ENCODE data around the gene FAM204A. TPM values are rescaled to one million over a fixed set of nuclear protein-coding genes. Genes with fewer than 3 reads are reported as not detected.
A peak's percentile ranks its signal among the peaks of the same experiment; 100 is the strongest.

Gene FAM204A
- polyA plus RNA-seq (2011; rRNA removed) (23.1 and 37.6 TPM in 2 replicates), polyA minus RNA-seq (2011; rRNA and poly(A)+ RNA removed) (17.8 and 29.0 TPM in 2 replicates)

DNA sequence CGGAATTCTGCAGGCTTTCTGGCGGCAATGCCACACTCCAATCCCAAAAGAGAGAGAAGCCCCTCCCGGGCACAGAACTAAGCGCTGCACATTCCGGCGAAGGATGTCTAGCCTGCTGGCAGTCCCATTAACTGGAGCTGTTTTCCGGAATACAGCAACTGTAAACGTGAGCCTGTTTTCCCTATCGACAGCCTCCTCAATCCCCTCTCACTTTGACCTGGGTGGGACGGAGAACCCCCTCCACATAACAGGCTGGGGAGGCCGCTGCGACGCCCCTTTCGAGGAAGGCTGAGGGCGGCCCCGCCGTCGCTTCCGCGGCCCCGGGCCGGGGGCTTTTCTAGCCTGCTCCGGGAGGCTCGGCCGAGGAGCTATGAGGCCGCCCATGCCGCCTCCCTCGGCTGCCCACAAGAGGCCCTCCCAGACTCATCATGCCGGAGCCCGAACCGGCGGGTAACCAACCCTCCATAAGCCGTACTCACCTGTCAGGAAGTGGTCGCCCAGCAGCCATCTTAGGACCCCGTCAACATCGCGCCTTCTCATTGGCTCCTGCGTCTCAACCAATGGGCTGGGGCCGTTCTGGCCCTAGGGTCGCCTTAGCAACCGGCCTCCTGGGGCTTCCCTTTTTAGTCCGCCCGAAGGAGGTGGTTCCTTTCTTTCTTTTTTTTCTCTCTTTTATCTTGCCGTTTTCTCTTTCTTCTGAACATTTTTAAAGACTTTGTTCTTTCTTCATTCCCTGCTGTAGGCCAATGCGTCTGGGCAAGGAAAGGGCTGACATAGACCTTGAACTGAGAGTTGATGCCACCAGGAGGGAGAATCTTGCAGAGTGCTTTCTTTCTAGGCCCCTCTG lies at the start of gene FAM204A:
TSS of gene FAM204A (minus strand) at position 534 of the 847 bp plus-strand sequence. CDS start 5,909 bp downstream, outside the sequence.
- Histone ChIP-seq H3K4me3 (ENCODE audit: low read depth, low read length) (peak within 1 kb of the TSS; percentile 89), H3K36me3 (ENCODE audit: control insufficient read depth, insufficient read depth, low read length) (no peaks in the 10 kb centered on the region), H3K27me3 (ENCODE audit: control insufficient read depth, insufficient read depth, low read length) (peaks cover 1% of the 10 kb centered on the region; the same call in 1 of the 2 replicates)
- POLR2A ChIA-PET: no interaction called here
- peak; percentile 61 for DNase-seq (ENCODE audit: low read depth)
- CTCF ChIA-PET: no interaction called here
- TF ChIP-seq, protein P1, sequence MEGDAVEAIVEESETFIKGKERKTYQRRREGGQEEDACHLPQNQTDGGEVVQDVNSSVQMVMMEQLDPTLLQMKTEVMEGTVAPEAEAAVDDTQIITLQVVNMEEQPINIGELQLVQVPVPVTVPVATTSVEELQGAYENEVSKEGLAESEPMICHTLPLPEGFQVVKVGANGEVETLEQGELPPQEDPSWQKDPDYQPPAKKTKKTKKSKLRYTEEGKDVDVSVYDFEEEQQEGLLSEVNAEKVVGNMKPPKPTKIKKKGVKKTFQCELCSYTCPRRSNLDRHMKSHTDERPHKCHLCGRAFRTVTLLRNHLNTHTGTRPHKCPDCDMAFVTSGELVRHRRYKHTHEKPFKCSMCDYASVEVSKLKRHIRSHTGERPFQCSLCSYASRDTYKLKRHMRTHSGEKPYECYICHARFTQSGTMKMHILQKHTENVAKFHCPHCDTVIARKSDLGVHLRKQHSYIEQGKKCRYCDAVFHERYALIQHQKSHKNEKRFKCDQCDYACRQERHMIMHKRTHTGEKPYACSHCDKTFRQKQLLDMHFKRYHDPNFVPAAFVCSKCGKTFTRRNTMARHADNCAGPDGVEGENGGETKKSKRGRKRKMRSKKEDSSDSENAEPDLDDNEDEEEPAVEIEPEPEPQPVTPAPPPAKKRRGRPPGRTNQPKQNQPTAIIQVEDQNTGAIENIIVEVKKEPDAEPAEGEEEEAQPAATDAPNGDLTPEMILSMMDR (IDR thresholded peaks at IDR 0.05; ENCODE audit: insufficient read depth, low read depth, low read length): no peak

DNA sequence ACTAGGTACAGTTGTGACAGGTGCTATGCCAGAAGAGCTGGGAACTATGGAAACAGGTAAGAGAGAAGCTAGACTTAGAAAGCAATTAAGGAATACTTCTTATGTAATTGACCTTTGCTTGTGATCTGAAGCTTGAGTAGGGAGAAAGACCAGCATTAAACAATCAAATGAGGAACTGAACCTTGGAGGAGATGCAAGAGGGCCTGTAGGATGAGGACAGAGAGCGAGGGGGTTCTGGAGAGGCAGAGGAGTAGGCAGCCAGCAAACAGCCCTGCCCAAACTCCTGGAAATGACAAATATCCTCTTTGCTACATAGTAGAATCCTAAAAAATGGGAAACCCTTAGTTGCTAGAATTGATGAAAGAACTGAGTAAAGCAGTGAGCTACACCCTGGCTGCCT lies 41.6 kb upstream of the FAM204A start:
- POLR2A ChIA-PET: no interaction called here
- Histone ChIP-seq H3K36me3 (ENCODE audit: control insufficient read depth, insufficient read depth, low read length) (no peaks in the 10 kb centered on the region), H3K4me3 (ENCODE audit: low read depth, low read length) (no peak overlapping the region), H3K27me3 (ENCODE audit: control insufficient read depth, insufficient read depth, low read length) (no peaks in the 10 kb centered on the region; the same call in 1 of the 2 replicates)
- no peak for DNase-seq (ENCODE audit: low read depth)
- TF ChIP-seq, protein P1 (IDR thresholded peaks at IDR 0.05; ENCODE audit: insufficient read depth, low read depth, low read length): no peak
- CTCF ChIA-PET: interaction anchor here (0.8 to 2.0 kb wide), 2 partner anchors 10 to 40 kb away, joined by 4 to 5 read pairs; no protein-coding TSS in a partner anchor

DNA sequence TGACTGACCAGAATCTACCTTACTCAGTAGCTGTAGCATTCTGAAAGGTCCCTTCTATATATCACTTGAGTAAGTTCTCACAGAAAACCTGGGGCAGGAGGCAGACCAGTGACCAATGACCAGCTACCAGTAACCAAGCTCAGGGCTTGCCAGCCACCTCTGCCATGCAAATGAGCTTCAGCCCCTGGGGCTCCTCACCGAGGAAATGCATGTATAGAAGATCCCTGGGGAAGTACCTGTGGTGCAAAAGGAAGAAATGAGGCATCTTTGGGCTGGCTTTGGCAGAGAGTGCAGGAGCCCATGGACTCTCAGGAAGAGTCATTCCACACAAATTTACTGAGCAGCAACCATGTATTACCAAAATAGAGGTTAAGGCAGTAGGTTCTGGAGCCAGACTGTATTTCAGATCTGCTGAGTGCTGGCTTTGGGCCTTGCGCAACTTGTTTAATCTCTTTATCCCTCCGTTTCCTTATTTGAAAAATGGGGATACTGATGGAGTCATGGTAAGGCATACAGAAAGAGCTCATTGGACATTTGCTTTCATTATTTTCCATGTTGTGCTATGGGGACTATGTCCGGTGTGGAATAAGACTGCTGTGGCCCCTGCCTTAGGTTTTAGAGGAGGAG lies 41.1 kb upstream of the FAM204A start:
- Histone ChIP-seq H3K4me3 (ENCODE audit: low read depth, low read length) (no peak overlapping the region), H3K36me3 (ENCODE audit: control insufficient read depth, insufficient read depth, low read length) (no peaks in the 10 kb centered on the region), H3K27me3 (ENCODE audit: control insufficient read depth, insufficient read depth, low read length) (no peaks in the 10 kb centered on the region; the same call in 1 of the 2 replicates)
- TF ChIP-seq, protein P1 (IDR thresholded peaks at IDR 0.05; ENCODE audit: insufficient read depth, low read depth, low read length): no peak
- ChIA-PET POLR2A (no interaction called here), CTCF (interaction anchor here (0.8 to 2.0 kb wide), 3 partner anchors 9 to 41 kb away, joined by 3 to 5 read pairs (median 4); no protein-coding TSS in a partner anchor)
- no peak for DNase-seq (ENCODE audit: low read depth)

DNA sequence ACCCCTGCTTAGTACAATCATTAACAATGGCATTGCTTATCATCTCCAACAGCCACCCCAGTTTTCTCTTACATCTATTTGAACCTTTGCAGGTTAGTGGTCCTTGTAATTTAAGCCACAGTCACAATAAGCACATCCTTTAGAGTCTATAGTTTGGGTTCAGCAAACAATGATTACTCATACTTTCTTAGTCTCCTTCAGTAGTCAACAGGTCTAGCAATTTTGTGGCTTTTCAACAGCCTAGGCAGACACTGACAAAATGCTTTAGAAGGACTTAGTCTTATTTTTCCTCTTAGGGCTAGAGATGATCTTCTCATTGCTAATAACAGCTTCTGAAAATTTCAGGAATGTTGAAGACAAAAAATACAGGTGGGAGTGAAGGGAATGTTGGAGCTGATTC lies 32.3 kb upstream of the FAM204A start:
- TF ChIP-seq, protein P1 (IDR thresholded peaks at IDR 0.05; ENCODE audit: insufficient read depth, low read depth, low read length): no peak
- Histone ChIP-seq H3K27me3 (ENCODE audit: control insufficient read depth, insufficient read depth, low read length) (no peaks in the 10 kb centered on the region), H3K4me3 (ENCODE audit: low read depth, low read length) (no peak overlapping the region), H3K36me3 (ENCODE audit: control insufficient read depth, insufficient read depth, low read length) (no peaks in the 10 kb centered on the region)
- ChIA-PET POLR2A (interaction anchor here (0.6 kb wide), 1 partner anchor 756 kb away, joined by 4 read pairs; no protein-coding TSS in a partner anchor), CTCF (interaction anchor here (1.2 kb wide), 1 partner anchor 9 kb away, joined by 5 read pairs; no protein-coding TSS in a partner anchor)
- DNase-seq (ENCODE audit: low read depth): no peak

DNA sequence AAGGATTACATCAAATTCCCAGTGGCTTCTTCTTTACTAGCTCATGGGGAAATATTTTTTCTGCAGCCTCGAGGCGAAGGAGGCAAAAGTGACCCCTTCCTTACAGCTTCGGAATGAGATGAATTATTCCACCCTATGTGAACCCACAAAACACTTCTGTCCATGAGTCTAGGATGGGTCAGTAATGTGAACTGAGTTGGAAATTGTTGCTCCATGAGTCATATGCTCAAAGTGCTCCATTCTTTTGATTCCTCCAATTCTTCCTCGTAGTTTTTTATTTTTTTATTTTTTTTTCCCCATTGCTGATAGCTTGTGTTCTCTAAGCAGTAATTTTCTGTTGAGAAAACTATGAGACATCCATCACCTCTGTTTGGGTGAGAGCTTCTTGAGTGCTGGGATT lies 31.7 kb upstream of the FAM204A start:
- DNase-seq (ENCODE audit: low read depth): peak; percentile 90
- TF ChIP-seq, protein P1 (IDR thresholded peaks at IDR 0.05; ENCODE audit: insufficient read depth, low read depth, low read length): no peak
- Histone ChIP-seq H3K27me3 (ENCODE audit: control insufficient read depth, insufficient read depth, low read length) (no peaks in the 10 kb centered on the region), H3K4me3 (ENCODE audit: low read depth, low read length) (no peak overlapping the region), H3K36me3 (ENCODE audit: control insufficient read depth, insufficient read depth, low read length) (no peaks in the 10 kb centered on the region)
- ChIA-PET CTCF (interaction anchor here (0.7 to 1.2 kb wide), 5 partner anchors 10 to 896 kb away, joined by 3 to 5 read pairs (median 3); no protein-coding TSS in a partner anchor), POLR2A (interaction anchor here (0.6 to 0.8 kb wide), 2 partner anchors 381 to 755 kb away, joined by 4 read pairs; no protein-coding TSS in a partner anchor)

Measured in BJ (cell line).